HG02943 (cell line): ENCODE data around the gene ERC1.
A peak's percentile ranks its signal among the peaks of the same experiment; 100 is the strongest.

Source experiments
- ATAC-seq: cut with Tn5 transposase; IDR thresholded peaks from one replicate; pipeline ENCODE4 v1.9.1; 2021; ENCODE audit warnings: mild to moderate bottlenecking, low read depth, moderate library complexity; ENCODE audit not compliant: unreplicated experiment

ERC1 gene

DNA sequence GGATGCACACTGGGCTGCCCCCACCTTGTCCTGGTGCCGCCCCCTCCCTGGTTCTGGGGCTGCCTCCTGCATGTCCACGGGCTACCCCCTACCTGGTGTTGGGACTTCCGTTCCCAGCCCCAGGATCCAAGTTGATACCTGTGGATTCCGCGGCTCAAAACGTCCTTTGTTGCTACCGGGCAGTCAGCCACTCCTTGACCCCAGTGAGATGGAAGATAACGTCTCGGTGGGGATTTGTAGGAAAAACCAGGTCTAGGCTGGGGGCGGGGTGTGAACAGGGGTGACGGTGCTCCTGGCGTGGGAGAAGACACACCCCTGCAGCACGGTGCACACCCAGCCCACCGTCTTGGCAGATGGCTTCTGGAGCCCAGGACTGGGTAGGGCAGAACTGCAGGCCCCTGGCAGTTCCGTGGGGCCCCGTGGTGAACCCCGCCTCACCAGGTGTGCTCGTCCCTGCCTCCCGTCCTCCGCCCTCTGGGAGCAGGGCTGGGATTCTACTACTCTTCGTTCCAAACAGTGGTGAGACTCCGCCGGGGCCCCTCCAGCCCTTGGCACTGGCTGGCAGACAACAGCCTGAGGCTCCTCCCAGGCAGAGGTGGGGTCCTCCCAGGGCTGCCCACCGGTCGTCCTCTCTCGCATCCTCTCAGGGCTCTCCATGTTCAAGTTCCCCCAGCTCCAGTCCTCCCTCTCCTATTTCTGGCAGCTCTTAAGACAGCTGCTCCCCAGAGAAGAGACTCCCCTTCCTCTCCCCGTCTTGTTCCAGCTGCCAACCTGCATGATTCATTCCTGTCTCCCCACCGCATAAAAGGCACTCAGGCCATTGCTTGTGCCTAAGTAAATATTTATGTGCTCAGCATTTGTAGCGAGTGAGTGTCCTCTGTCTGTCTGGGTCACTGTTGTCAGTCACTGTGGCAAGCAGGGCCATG lies 527.8 kb downstream of the ERC1 start:
- no peak for ATAC-seq

GRCh38 chr12:1519642-1520041 lies 528.6 kb downstream of the ERC1 start:
- ATAC-seq: no peak

DNA sequence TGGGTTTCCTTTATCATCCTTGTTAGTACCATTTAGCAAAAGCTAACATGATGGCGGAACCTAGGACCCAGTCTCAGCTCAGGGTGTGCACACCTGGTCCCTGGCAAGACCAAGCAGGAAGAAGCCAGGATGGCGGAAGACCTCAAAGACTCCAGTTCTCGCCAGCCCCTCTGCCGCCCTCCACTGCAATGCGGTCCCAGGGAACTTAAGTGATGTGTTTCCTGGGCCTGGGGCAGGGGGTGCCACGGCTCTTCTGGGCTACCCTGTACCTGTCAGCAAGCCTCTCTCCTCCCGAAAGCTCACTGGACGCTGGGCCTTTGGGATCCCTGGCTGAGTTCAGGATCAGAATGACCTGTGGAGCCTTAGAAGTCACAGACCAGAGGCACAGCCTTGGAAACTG lies 532.0 kb downstream of the ERC1 start:
- no peak for ATAC-seq

GRCh38 chr12:1523558-1524050 lies 532.6 kb downstream of the ERC1 start:
- ATAC-seq: no peak

DNA sequence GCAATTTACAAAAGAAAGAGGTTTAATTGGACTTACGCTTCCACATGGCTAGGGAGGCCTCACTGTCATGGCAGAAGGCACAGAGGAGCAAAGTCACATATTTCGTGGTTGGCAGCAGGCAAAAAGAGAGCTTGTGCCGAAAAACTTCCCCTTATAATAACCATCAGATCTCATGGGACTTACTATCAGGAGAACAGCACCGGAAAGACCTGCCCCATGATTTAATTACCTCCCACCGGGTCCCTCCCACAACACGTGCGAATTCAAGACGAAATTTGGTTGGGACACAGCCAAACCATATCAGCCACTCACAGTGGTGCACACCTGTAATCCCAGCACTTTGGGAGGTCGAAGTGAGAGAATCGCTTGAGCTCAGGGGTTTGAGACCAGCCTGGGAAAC lies 534.8 kb downstream of the ERC1 start:
- ATAC-seq: no peak

GRCh38 chr12:1527789-1528188 lies 536.8 kb downstream of the ERC1 start:
- no peak for ATAC-seq

DNA sequence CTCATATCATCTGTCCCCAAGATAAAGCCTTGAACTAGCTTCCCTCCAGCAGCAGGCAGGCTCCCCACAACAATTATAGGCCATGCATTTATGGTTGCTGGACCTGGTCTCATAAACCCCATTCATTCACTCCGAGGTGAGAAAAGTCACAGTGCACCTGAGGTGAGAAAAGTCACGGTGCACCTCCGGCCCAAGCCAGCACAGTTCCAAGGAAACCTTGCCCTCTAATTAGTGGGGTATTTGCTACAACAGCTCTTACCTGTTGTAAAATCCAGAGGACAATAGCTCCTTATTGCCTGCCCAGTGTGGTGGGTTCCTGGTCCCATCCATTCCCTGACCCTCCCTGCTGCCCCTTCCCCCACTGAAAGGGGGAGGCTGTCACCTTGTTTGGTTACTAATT lies 537.8 kb downstream of the ERC1 start:
- ATAC-seq: no peak

DNA sequence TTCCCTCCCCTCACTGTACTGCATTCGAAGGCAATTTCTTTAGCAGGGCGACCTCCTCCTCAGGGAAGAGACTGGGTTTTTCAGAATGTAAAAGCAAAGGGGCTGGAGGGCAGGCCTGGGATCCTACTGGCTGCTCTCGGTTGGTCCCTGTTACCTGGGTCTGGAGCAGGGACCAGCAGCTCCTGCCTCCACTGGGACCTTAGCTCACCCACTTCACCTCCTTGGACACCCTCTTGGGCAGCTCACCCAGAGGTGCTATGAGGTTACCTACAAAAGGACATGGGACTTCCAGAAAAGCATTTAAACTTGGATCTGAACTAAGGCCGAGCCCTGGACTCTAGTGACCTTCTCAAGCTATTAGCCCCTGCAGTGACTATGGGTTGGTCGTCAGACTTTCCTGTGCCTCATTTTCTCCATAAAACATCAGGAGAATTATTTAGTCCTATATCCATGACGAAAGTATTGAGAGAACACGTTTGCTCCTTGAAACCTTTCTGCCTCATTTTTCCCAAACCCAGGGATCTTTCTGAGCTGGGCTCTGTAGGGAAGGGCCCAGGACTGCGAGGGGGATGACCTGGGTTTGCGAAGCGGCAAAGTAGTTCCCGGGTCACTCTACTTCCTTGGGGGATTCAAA lies 538.3 kb downstream of the ERC1 start:
- ATAC-seq: no peak

GRCh38 chr12:1529862-1530591 lies 539.0 kb downstream of the ERC1 start:
- ATAC-seq: no peak

DNA sequence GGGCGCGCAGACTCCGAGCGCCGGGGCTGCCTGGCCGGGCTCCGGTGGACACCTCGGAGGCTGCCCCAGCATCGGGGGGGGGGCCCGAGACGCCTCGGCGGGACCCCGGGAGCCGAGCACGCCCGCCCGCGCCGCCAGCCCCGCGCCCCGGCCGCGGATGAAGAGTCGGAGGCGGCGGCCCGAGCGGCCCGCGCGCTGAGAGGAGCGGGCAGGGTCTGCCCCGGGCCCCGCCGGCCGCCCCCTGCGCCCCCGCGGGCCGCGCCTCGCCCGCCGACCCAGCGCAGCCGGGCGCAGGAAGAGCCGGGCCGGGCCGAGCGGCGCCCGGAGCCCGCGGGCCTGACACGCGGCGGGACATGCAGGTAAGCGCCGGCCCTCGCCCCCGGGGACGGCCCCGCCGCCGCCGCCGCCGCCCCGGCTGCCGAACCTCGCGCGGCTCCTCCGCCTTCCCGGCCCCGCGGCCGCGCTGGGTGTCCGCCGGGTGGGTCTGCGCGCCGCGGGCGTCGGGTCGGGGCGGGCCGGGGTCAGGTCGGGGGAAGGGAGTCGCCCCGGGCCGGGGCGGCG lies 539.6 kb downstream of the ERC1 start:
- no peak for ATAC-seq

DNA sequence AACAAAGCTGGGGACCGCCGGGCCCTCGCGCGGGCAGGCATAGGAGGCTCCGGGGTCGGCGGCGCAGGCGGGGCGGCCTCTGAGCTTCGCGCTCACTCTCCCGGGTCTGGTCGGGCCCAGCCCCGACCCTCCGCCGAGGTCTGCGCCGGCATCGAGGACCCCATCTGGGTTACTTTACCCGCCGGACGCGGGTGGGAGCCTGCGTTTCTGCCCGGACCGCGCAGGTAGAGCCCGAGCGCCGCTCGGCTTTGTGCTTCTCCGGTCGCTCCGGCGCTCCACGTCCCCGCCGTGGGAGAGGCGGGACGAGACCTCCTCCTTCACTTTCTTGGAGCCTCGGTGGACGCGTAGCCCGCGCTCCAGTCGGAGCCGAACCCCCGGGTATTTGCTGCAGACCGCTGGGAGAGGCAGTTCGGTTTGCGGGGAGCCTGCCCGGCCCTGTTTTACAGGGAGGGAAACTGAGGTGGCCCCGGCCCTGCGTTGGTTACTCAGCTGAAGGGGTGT lies 540.2 kb downstream of the ERC1 start:
- ATAC-seq: no peak

DNA sequence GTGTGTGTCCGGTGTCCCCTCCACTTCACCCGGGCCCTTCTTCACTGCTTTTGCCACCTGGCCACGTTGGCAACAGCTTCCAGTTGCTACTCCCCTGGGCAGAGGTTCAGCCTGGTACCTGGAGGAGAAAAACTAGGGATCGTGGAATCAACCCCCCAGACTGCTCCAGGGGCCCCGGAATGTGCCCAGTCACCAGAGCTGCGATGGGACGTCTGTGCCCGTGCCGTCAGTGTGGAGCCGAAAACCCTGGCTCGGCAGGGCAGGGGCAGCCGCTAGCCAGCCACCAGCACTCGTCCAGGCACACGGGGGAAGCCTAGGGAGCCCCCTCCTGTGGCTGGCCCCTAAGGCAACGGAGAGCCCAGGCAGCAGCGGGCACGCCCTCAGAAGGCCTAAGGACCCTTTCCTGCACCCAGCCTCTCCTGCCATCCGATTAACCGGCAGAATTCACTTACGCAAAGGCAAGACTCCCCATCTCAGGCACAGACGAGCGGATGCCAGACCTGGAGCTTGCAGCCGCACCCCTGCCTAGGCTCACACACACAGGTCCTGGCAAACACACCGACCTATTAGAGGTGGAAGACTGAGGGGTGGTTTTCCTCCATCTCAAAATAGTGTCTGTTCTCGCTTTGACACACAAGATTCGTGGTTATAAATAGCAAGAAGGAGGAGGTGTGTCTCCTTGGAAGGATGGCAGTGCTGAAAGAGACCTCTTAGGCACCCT lies 540.8 kb downstream of the ERC1 start:
- no peak for ATAC-seq

DNA sequence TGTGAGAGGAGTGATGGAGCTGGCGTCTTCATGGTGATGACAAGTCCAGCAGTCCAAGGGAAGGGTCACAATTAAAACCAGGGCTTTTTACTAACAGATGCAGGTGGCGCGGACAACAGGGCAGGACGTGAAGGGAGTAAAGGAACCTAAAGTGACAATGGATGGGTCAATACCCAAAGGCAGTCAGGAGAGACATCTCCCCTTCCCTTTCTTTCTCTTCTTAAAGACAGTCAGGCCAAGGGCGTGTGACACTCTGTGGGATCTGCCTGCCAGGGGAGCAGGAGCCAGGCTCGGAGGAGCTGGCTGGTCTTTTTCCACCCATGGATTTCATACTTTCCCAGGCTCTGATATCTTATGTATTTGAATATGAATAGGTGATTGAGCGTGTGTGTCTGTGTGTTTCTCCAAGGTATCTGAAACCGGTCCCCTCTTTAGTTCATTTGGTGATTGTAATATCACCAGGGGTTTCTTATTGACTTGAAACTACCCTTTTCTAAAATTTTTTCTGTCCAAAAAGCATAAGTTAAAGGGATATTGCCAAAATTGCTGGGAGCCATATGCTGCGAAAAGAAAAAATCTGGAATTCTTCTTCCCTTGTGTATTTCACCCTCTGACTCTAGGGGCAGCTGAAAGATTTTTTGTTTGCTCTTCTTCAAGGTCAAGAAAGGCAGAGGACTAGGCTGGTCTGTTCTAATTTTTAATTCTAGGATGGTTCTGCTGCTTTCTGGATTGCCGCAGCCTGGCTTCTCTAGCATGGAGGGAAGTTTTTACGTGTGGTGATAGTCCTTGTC lies 541.5 kb downstream of the ERC1 start:
- ATAC-seq: no peak

DNA sequence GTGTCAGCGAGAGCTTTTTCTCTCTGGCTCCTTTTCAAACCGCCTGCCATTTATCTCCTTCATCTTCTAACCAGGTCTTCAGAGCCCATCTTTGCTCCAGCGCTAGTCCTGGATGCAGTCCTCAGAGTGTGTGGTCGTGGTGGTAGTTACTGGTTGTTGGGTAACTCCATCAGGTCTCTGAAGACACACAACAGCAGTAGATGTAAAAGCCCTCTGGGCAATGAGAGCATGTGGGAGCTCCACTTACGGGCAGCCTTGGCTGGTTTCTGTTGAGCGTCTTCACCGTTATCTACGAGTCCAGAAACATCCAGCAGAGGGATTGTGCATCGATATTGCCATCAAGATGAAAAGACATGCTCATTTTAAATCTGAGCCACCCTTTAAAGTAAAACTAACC lies 542.2 kb downstream of the ERC1 start:
- ATAC-seq: peak; percentile 18

GRCh38 chr12:1533602-1534304 lies 542.7 kb downstream of the ERC1 start:
- peak; percentile 46 for ATAC-seq

DNA sequence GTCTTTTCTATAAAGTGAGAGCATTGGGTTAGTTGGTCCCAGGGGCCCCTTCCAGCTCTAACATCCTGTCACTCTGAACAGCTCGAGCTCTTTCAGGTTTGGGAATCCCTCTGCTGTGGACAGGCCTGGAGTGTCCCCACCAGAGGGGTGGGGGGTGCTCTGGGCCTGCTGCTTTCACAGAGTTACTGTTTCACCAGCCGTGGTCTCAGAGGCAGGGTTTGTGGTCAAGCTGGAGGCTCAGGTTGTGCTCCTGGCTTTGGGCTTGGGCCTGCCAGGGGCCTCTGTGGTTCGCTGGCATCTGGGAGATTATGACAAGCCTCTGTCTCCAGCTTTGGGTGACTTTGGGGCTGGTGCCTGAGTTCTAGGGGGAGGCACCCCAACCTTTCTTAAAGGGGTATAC lies 543.7 kb downstream of the ERC1 start:
- ATAC-seq: peak; percentile 44

DNA sequence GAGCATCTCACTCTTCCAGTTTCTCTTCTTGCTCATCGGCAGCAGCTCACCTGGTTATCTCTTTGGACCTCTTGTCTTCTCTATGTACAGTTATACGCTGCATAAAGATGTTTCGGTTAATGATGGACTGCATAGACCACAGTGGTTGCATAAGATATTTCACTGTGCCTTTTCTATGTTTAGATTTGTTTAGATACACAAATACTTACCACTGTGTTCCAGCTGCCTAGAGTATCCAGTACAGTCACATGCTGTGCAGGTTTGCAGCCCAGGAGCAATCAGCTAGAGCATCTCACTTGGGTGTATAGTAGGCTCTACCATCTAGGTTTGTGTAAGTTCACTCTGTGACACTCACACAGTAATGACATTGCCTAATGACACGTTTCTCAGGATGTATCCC lies 545.8 kb downstream of the ERC1 start:
- ATAC-seq: no peak

- ATAC-seq: no peak
These were observed 548.1 kb downstream of the ERC1 start for GRCh38 chr12:1539135-1539534.

- no peak for ATAC-seq
These were observed 549.7 kb downstream of the ERC1 start for GRCh38 chr12:1540690-1541089.
